ENCODE results near the gene NBL1.
A peak's percentile ranks its signal among the peaks of the same experiment; 100 is the strongest.

NBL1 gene

GRCh38 chr1:19643602-19644394, at the start of gene NBL1:
Gene NBL1, plus strand, starts transcription at chr1:19644311. Its CDS starts 10,720 bp downstream, at chr1:19655031.
- DNase-seq, result peak in 1 of 2 experiments; percentile 61

GRCh38 chr1:19596065-19596713, 47.9 kb upstream of the NBL1 start:
- DNase-seq, result no peak

- peak; percentile 92 to 96 for DNase-seq
Measured at GRCh38 chr1:19596714-19597495, 47.2 kb upstream of the NBL1 start.

- no peak for DNase-seq
Measured at GRCh38 chr1:19597496-19598309, 46.4 kb upstream of the NBL1 start.

GRCh38 chr1:19599810-19600209, 44.3 kb upstream of the NBL1 start:
- no peak for DNase-seq

- no peak for DNase-seq
Measured at GRCh38 chr1:19602486-19602885, 41.6 kb upstream of the NBL1 start.

GRCh38 chr1:19605967-19606366, 38.1 kb upstream of the NBL1 start:
- no peak for DNase-seq

- no peak for DNase-seq
Measured at GRCh38 chr1:19606817-19607642, 37.1 kb upstream of the NBL1 start.

- DNase-seq, result no peak
Measured at GRCh38 chr1:19608232-19608631, 35.9 kb upstream of the NBL1 start.

GRCh38 chr1:19610282-19610981, 33.7 kb upstream of the NBL1 start:
- no peak for DNase-seq

- DNase-seq, result no peak
Measured at GRCh38 chr1:19612530-19612929, 31.6 kb upstream of the NBL1 start.

GRCh38 chr1:19613171-19613703, 30.9 kb upstream of the NBL1 start:
- no peak for DNase-seq

- no peak for DNase-seq
Measured at GRCh38 chr1:19615438-19615837, 28.7 kb upstream of the NBL1 start.

- no peak for DNase-seq
Measured at GRCh38 chr1:19616489-19616888, 27.6 kb upstream of the NBL1 start.

GRCh38 chr1:19617376-19617775, 26.7 kb upstream of the NBL1 start:
- DNase-seq, result no peak

GRCh38 chr1:19618428-19618827, 25.7 kb upstream of the NBL1 start:
- no peak for DNase-seq

- no peak for DNase-seq
Measured at GRCh38 chr1:19619697-19620384, 24.3 kb upstream of the NBL1 start.

- no peak for DNase-seq
Measured at GRCh38 chr1:19620786-19621185, 23.3 kb upstream of the NBL1 start.

GRCh38 chr1:19621274-19621950, 22.7 kb upstream of the NBL1 start:
- no peak for DNase-seq

GRCh38 chr1:19622204-19622603, 21.9 kb upstream of the NBL1 start:
- DNase-seq, result no peak
